ENCODE results near the gene TMEM164.

DNA sequence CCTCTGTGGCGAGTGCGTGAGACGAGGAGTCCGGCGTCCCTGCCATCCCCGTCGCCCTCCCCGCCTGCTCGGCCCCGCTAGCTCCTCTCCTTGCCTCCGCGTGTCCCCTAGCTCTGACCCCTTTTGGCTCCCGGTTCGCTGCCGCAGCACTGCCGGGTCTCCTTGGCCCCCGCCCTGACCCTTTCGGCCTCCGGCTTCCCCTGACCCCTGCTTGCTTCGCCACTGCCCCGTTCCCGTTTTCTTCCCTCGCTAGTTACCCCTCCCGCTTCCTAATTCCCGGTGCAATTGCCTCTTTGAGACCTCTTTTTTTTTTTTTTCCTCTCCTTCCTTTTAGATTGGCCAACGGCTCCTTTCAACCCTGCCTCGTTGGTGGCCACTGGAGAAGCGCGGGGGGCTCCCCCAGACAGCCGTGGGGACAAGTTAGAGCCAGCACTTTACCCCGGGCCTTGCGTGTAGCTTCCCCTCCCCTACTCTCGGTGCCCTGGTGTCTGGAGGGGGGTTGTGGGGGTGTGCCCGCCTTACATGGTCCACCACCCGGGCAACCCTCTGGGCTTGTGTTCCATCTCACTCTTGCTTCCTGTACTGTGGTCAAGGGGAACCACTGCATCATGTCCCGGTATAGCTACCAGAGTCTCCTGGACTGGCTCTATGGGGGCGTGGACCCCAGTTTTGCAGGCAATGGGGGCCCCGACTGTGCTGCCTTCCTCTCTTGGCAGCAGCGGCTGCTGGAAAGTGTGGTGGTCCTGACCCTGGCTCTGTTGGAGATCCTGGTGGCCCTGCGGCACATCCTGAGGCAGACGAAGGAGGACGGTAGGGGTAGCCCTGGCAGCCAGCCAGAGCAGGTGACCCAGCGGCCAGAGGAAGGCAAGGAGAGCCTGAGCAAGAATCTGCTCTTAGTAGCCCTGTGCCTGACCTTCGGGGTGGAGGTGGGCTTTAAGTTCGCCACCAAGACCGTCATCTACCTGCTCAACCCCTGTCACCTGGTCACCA, 548 bp downstream of the TMEM164 start:
- TF ChIP-seq, protein P1, sequence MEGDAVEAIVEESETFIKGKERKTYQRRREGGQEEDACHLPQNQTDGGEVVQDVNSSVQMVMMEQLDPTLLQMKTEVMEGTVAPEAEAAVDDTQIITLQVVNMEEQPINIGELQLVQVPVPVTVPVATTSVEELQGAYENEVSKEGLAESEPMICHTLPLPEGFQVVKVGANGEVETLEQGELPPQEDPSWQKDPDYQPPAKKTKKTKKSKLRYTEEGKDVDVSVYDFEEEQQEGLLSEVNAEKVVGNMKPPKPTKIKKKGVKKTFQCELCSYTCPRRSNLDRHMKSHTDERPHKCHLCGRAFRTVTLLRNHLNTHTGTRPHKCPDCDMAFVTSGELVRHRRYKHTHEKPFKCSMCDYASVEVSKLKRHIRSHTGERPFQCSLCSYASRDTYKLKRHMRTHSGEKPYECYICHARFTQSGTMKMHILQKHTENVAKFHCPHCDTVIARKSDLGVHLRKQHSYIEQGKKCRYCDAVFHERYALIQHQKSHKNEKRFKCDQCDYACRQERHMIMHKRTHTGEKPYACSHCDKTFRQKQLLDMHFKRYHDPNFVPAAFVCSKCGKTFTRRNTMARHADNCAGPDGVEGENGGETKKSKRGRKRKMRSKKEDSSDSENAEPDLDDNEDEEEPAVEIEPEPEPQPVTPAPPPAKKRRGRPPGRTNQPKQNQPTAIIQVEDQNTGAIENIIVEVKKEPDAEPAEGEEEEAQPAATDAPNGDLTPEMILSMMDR (conservative IDR thresholded peaks at IDR 0.05 in 1 of 2, IDR thresholded peaks at IDR 0.05 in 1 of 2; ENCODE audit: low read depth in 1 of 2, low read length in 2 of 2), result no peak
- no peak for TF ChIP-seq EZH2 (IDR thresholded peaks at IDR 0.05; ENCODE audit: low read length, missing control alignments)
